ENCODE results near the gene LAMA4.

The LAMA4 gene

DNA sequence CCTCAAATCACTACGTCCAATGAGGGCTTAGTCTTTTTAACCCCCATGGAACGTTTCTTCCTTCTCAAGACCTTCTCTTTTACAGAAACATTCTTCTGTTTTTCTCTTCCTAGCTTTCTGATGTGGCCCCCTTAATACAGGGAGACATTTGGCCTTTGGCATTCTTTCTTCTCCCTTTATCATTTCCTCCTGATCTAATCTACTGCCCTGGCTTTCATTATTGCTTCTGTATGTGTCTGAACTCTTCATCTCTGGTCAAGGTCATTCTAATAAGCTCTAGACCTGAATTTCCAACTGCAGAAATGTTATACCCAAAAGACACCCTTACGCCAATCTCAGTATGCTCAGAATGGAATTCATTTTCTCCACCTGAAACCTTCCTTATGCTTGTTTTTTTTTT, 18.4 kb upstream of the LAMA4 start:
- no peak for DNase-seq (ENCODE audit: low read depth)

DNA sequence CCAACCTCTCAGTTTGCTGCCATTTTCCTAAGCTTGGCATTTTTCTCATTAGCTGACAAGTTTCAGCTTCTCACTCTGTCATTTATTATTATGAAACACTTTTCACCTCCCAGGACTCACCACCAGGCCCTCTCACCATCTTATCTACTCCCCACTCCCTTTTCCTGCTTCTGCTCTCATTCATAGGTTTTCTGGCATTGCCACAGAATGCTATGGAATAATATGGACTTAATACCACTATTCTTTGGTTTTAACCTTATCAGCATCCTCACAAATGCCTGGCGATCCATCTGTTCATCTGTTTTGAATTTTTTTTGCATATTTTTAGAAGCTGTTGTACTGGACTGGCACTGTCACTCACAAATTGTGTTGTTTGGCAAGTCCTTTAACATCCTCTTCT, 16.4 kb upstream of the LAMA4 start:
- no peak for DNase-seq (ENCODE audit: low read depth)

DNA sequence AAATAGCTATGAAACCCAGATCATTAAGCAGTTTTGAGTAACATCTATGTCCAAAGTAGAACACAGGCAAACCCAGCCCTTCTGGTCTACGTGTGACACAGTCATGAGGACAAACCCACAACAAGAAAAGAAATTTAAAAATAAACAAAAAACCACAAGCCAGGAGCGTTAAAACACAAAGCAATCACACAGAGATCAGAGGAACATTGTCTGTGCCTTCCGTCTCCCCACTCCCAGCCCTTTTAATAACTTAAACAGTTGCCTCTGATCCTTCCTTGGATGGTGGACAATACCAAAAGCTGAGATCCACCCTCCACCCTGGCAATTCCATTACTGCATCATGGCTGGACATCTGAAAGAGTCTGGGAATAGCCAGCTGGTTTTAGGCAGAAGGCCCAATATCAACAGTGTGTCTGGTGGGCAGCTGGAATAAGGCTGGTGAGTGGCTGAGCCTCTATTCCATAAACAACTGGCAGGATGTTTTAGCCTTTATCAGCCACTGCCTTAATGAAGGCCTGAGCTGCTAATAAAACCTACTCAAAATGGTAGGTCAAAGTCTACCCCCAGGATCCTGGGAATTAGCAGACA, 15.7 kb upstream of the LAMA4 start:
- DNase-seq (ENCODE audit: low read depth): no peak

DNA sequence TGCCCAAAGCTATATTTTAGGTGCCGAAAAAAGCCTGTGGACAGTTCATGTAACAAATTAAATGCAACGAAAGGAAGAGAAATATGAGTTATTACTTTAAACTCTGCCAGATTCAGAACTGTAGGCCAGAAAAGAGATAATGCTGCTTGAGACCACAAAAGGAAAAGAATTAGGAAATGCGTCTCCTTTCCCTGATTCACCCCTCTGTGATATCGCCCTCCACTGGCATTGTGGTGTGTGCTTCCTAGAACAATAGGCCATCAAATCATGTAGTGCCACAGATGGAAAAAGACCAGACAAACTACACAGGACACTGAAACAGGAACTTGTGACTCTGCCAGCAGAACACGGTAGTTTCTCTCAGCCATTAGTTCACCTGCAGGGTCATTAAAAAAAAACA, 14.7 kb upstream of the LAMA4 start:
- no peak for DNase-seq (ENCODE audit: low read depth)

DNA sequence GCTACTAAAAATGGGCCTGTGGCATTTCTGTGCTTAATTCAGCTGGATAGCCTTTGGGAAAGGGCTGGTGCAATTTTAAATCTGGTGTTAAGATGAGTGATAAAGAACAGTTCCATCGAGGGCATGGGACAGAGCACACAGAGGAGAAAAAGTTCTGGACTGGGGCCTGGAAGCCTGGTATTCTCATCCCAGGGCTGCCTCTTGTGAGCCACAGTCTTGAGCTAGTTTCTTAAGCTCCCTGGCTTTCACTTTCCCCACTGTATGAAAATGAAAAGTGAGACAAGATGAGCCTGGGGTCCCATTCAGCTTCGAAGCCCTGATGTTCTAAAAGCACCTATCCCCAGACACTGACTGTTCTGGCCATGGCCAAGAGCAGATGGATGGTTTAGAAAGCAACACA, 14.3 kb upstream of the LAMA4 start:
- DNase-seq (ENCODE audit: low read depth): no peak

DNA sequence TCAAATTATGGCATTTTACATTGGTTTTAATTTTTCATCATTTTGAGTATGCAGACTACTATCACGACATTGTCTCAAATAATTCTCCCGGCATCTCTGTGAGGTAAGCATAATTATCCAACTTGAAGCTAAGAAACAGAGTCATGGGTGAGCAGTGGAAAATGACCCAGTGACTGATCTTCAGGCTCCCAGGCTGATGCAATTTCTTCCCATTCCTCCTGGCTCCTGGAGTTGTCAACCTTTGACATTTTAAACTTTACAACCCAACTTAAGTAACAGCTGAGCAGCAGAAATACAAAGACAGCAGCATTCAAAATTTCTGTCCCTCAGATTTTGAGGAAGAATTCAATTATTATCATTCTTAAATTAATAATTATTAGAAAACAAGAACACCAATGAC, 13.7 kb upstream of the LAMA4 start:
- DNase-seq (ENCODE audit: low read depth): no peak

DNA sequence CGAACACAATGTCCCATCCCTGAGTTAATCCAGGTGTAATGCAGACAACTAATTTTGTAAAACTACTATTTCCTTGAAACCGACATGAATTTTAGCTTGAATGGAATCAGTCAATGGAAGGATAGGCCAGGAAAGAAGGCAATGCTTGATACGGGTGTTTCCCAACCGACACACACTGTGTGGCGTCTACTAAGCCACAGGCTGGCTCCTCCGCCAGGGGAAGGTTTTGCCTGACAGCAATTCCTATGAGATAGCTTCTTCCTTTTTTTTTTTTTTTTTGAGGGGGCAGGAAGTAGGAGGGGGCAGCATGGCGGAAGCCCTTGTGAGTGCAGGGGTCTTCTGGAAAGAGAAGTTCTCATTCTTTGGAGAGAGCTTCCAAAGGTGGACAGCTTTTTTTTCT, 12.0 kb upstream of the LAMA4 start:
- no peak for DNase-seq (ENCODE audit: low read depth)

DNA sequence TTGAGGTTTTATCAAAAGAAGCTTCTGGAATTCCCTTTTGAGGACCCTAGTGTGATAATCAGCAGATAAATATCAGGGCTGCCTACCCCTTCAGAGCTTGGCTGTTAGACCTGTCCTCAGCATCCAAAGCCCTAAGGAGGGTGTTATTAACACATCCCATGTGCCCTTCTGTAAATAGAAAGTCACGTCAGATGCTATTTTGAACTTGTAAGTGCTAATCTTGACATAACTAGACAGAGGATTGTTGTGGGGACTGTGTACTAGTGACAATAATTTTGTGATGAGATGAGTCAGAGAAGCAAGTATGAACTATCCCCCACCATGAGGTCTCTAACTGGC, 4.9 kb upstream of the LAMA4 start:
- no peak for DNase-seq (ENCODE audit: low read depth)

DNA sequence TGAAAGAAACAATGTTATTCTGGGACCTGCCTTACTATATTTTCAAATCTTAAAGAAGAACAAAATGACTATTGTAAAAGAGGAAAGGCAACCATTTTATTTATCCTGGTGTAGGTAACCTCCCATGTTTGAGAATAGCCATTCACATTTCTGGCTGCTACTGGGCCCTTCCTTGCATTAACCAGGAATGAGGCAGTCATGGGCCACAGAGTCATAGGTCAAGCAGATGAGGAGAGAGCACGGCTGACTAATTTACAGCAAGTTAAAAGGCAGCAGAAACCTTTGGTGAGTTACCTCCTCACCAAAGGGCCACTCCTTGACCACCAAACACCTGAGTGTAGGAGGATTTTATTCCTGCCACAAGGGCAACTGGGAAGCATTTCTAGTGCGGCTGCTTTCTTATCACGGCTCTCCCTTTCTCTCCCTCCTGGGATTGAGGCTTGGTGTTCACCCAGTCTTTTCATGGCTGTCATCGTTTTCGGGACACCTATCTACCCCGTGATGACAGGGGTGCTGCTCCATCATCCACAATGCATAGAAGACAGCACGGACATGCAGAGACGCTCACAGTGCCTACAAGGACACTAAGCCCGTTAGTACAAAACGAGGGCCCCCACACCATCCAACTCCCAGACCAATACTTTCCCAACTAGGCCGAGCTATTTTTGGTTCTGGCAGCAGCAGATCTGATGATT, 4.4 kb upstream of the LAMA4 start:
- DNase-seq (ENCODE audit: low read depth): no peak

DNA sequence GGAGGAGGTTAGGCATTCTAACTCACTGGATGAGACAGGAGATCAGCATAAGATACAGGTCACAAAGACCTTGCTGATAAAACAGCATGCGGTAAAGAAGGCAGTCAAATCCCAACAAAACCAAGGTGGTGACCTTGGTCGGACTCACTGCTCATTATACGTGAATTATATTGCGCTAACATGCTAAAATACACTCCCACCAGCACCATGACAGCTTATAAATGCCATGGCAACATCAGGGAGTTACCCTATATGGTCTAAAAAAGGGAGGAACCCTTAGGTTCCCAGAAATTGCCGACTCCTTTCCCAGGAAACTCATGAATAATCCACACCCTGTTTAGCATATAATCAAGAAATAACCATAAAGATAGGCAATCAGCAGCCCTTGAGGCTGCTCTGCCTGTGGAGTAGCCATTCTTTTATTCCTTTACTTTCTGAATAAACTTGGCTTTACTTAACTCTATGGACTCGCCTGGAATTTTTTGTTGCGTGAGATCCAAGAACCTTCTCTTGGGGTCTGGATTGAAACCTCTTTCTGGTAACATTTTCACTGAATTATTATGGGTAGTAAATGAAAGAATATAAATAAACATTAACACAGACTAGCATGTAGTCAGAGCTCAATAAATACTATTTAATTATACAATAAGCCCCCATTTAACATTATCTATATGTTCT, 3.0 kb upstream of the LAMA4 start:
- DNase-seq (ENCODE audit: low read depth): no peak

DNA sequence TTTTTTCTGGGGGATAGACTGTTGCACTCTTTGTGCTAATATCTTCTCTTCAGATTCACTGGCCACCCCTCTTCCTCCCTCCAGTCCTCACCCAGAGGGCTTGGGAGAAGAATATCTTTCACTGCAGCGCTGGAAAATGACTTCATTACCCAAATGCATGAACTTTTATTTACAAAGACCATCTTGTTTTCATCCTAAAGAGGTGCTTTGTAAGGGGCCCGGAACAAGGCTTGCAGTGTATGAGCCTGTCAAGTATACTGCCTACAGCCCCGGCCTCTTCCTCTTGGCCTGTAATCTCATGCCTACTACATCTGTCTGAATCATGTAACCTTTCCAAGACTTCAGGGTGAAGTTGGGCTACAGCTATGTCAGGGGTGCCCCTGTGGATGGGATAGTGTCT, 554 bp upstream of the LAMA4 start:
- DNase-seq (ENCODE audit: low read depth): no peak

DNA sequence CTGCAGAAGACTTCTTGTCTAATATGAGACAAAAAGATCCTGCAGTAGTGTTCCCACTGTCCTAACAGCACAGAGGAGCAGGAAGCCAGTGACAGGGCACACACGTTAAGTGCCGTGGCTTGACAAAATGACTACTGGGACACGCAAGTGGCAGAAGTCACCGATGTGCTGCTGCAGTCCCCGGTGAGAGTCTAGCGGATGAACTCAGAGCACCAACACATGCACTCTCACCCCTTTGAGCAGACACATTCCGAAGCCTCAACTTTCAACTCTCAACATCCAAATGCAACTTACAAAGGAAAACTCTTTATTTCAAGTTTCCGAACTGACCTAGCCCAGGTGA, 898 bp downstream of the LAMA4 start:
- no peak for DNase-seq (ENCODE audit: low read depth)

DNA sequence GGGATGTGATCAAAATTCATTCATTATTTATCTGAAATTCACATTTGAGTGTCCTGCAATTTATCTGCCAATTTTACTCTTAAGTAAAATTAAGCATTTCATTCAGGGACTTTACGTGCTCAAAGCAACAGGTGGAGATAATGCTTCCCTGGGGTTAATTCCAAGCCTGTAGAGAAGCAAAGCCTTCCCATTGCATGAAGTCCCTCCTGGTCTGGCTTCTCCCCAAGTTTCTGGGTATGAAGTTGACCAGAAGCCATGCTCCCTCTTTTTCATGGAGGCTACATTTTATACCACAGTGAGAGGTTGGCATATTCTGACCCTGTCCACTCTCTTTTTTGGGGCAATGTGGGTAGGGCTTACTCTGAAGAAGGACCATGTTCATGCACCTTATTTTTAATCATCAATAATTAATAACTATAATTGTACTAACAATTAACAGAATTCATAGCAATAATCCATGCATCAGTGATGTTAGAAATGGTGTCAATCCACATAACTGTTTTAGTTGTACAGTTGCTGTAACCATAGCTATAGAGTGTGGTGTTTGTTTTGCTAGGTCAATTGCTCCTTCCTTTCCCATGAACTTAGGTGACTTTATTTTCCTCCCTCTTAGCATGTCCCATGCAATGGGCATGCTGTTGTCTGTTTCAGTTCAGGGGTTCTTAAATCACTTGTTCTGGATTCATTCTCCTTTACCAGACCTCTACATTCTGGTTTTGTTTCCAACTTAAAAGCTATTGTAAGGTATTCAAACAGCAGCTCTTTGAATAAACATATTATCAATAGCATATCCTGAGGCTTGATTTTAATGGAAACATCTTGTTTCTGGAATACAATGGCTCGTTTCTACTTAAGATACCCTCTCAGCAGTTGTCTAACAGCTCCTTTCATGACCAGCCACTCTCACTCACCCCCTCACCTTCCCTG, 1.5 kb downstream of the LAMA4 start:
- DNase-seq (ENCODE audit: low read depth): no peak

DNA sequence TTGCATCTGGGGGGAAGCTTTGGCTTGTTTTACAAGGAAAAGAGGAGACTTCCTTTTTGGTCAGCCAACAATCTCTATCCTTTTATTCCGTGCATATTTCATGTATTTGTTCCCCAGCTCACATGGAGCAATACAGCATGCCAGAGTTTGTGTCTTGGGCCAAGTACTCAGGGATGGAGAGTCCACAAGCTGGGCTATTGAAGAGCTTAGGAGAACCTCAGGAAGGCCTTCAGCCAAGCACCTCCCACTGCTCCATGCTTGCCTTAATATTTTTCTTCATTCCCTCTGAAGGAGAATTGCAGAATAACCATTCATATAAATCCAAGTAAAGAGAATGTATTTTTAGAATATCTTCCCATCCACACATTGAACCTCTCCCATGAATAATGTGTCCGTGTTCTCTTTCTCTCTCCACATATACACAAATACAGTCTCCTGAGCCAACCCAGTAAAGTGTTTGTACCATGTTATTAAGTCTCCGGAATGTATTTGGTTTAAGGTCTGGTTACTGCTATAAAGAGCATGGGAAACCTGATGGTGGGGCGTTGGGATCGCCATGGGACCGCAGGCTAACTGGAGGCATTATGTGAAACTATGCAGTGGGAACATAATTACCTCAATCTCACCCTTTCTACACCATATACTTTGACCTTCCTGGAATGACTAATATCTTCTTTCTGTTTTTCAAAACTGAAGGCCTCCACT, 3.0 kb downstream of the LAMA4 start:
- DNase-seq (ENCODE audit: low read depth): no peak

DNA sequence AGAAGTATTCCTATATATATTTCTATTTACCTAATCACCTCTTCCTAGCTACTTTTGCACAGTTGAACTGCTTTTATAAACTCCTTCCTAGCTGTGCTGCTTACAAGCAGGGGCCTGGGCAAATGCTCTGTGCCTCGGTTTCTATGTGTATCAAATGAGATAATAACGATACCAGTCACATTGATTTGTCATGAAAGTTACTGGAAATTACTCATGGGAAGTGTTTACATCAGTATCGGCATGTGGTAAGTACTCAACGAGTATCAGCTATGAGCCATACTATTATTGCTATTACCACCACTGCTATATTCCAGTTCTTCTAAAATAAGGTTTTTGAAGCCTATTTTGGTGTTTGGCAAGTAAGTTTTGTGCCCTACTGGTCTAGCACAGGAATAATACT, 4.9 kb downstream of the LAMA4 start:
- no peak for DNase-seq (ENCODE audit: low read depth)

DNA sequence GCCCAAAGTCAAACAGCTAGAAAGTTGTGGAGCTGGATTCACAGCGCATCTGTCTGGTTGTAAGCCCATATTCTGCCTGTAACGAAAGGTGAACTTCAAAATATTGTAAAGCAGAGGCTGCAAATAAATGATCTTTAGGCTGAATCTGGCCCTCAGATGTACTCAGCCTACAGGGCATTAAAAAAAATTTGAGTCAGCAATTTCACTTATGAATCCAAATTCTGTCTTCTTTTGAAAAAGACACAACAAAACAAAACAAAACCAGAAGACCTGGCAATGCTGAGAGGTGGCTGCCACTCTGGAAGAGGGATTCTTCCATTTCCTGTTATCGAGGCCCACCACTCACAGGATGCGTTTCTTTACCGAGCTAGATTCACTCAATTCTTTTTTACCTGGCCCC, 7.1 kb downstream of the LAMA4 start:
- no peak for DNase-seq (ENCODE audit: low read depth)

DNA sequence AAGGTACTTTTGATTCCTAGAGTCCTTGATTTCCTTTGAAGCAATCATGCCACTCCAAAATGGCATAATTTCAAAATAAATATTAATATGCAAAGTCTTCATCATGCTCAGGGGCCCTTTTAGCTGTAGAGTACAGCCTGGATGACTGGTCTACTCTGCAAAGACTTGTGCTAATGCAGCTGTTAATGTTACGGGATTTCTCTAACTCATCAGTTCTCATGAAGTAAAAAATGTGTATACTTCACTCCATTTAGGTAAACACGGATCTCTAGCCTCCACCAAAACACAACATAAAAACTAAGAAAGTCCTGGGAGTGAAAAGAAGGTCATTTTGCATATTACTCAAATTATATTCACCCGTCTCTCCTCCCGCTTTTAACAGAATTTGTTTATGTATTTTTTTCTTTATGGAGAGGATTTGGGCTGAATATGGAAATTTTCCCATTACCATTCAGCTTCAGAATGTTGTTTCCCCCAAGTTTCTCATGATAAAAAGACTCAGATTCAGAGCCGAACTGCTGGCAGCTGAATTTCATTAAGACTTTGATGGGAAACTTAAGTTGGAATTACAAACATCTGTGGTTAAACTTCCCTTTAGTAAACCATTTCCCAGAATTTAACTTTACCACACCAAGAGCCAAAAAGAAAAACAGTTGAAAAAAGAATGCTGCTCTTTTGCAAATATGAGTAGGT, 8.7 kb downstream of the LAMA4 start:
- DNase-seq (ENCODE audit: low read depth): no peak

DNA sequence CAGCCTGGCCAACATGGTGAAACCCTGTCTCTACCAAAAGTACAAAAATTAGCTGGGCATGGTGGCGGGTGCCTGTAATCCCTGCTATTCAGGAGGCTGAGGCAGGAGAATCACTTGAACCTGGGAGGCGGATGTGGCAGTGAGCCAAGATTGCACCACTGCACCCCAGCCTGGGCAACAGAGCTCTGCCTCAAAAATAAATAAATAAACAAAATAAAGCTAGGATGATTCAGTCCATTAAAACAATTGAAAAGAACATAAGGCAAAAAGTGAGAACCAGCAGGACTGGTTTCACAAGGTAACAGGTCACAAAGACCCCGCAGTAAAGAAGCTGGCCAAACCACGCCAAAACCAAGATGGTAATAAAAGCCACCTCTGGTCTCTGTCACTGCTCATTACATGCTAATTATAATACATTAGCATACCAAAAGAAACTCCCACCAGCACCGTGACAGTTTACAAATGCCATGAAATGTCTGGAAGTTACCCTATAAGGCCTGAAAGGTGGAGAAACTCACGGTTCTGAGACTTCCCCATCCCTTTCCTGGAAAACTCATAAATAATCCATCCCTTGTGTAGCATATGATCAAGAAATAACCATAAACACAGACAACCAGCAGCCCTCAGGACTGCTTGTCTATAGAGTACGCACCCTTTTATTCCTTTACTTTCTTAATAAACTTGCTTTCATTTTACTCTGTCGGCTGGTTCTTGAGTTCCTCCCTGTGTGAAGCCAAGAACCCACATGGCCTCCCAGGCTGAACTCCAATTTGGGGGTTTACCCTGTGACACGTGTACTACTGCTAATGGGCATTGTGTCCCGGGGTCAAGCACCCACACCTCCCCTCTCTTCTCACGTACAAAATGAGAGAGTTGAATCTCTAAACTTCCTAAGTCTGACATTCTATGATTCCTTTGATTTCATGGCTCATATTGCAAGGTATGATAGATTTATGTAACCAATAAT, 10.2 kb downstream of the LAMA4 start:
- DNase-seq (ENCODE audit: low read depth): no peak

DNA sequence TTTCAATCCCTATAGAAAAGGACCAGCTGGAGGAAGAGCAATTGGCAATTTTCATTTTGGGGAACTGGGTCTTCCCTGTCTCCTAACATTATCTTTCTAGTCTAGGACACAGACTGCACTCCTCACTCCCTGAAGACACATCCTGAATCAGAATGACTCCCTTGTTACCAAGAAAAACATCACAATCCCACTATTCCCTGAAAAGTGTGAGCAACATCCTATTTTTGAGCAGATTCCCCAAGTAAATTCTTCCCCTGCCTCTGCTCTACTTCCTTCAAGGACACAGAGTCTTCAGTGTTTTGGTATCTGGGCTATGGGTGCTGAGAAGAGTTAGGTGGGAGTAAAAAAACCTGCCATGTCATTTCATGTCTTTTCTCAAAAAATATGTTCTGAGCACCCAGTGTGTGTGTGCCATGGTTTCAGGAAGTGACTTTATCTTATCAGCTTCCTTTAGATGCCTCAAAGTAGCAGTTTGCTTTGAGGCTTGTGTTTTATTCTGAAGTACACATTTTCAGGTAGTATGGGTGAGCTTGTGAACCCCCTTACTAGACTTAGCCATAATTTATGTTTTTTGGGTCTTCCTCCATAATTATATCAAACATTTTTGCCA, 12.4 kb downstream of the LAMA4 start:
- DNase-seq (ENCODE audit: low read depth): no peak

DNA sequence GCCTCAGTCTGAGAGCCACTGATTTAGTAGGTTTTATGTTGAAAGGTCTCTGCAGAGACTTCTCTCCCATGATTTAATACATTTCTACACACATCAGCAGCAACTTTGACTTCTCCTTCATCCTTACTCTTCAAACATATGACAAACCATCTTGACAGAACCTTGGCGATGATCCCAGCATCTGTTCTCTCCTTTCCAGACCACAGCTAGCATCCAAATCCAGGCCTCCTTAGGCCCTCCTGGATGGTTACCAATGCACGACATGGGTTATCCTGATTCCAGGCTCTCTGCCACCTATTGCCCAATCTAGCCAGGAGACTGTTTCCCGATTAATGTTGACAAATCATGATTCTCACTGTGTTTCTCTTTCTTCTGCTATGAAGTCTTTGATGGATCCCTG, 16.8 kb downstream of the LAMA4 start:
- DNase-seq (ENCODE audit: low read depth): no peak
